ENCODE measurements around the gene MGA. TPM values are rescaled to one million over a fixed set of nuclear protein-coding genes. Genes with fewer than 3 reads are reported as not detected.

Gene MGA
- total and polyA plus RNA-seq, 2 donors (not counting 3 experiments of a cell fraction or from before 2014, with no cell fraction given) = 4.1 to 36.5 TPM

- H3K36me3 ChIP-seq (ENCODE audit: control insufficient read depth in 2 of 2, extremely low read depth in 1 of 2, insufficient read depth in 2 of 2, low read length in 2 of 2) = no peaks in the 10 kb centered on the region
- CTCF ChIA-PET = interaction anchor here (2.2 kb wide), 1 partner anchor 24 kb away, joined by 8 read pairs; no protein-coding TSS in a partner anchor
- TF ChIP-seq GATA2 (IDR thresholded peaks at IDR 0.05; ENCODE audit: insufficient read depth, insufficient read length, low read depth, low read length) (no peak), FOS (IDR thresholded peaks at IDR 0.05; ENCODE audit: borderline replicate concordance, insufficient read depth, low read length) (no peak), MYC (IDR thresholded peaks at IDR 0.05; ENCODE audit: low read depth, low read length) (no peak), POLR2AphosphoS5 (IDR thresholded peaks at IDR 0.05; ENCODE audit: insufficient read depth, low read depth, low read length) (no peak), JUN (IDR thresholded peaks at IDR 0.05; ENCODE audit: borderline replicate concordance, insufficient read depth, insufficient read length, low read depth) (no peak), CTCF (IDR thresholded peaks at IDR 0.05; ENCODE audit: extremely low read depth in 1 of 2, insufficient read depth in 1 of 2, low read depth in 1 of 2, low read length in 2 of 2) (no peak), MAX (IDR thresholded peaks at IDR 0.05; ENCODE audit: insufficient read depth, insufficient read length) (no peak), EZH2 (IDR thresholded peaks at IDR 0.05; ENCODE audit: borderline replicate concordance, low read depth, low read length, severe bottlenecking) (no peak), POLR2A (IDR thresholded peaks at IDR 0.05; ENCODE audit: low read depth, low read length) (no peak)
- H3K4me1 ChIP-seq (ENCODE audit: control insufficient read depth, extremely low read depth, insufficient read depth, low read length) = peaks cover 2% of the 10 kb centered on the region
- dilution Hi-C loops (cut with MboI; ENCODE audit: extremely low pct_ligation_motif_present, low sequenced_read_pairs) = no loop called here
- no peak overlapping the region for H3K4me2 ChIP-seq (ENCODE audit: insufficient read depth, low read length)
- intact Hi-C loops (cut with micrococcal nuclease) = no loop called here
- POLR2A ChIA-PET = no interaction called here
- FAIRE-seq = no peak
- H3K9ac ChIP-seq (replicated peaks; ENCODE audit: extremely low read depth, insufficient read depth, low read length) = no peak overlapping the region
- no peak overlapping the region for H3K27ac ChIP-seq (ENCODE audit: insufficient read depth, low read depth, low read length)
- no peak for DNase-seq (ENCODE audit: low read depth, low spot score)
- no peaks in the 10 kb centered on the region for H3K9me1 ChIP-seq (replicated peaks; ENCODE audit: control insufficient read depth, extremely low read depth, insufficient read depth, low read length)
- H2AFZ ChIP-seq (ENCODE audit: low read depth, low read length) = no peak overlapping the region
- no peaks in the 10 kb centered on the region for H3K9me3 ChIP-seq (replicated peaks; ENCODE audit: control insufficient read depth, insufficient read depth, low read length)
- no peaks in the 10 kb centered on the region for H3K27me3 ChIP-seq (ENCODE audit: control insufficient read depth in 2 of 2, insufficient read depth in 2 of 2, low read length in 2 of 2)
- BruUV-seq (replicated peaks) = no TSS peak
- H4K20me1 ChIP-seq (replicated peaks; ENCODE audit: control insufficient read depth, extremely low read depth, insufficient read depth, low read length) = no peaks in the 10 kb centered on the region
- H3K79me2 ChIP-seq (ENCODE audit: control insufficient read depth, insufficient read depth, low read length) = no peaks in the 10 kb centered on the region
- H3K4me3 ChIP-seq (replicated peaks in 1 of 3; ENCODE audit: insufficient read depth in 1 of 3, low read depth in 1 of 3, low read length in 3 of 3) = no peak overlapping the region
These were observed 33.0 kb upstream of the MGA start for GRCh38 chr15:41627203-41627602.

All from endothelial cell of umbilical vein (primary cell).